IPS-18a (cell line): ENCODE measurements around the gene JMJD7.

Source experiments
- H3K27ac ChIP-seq: one replicate; pipeline ENCODE4 v1.5.1; 2013; ENCODE audit warnings: low read length
- H3K27me3 ChIP-seq: one replicate; pipeline ENCODE4 v1.6.1; 2013; ENCODE audit warnings: mild to moderate bottlenecking, low read length; ENCODE audit not compliant: control insufficient read depth, insufficient read depth
- H3K36me3 ChIP-seq: one replicate; pipeline ENCODE4 v1.6.1; 2013; ENCODE audit warnings: low read depth, low read length; ENCODE audit not compliant: control insufficient read depth
- H3K4me1 ChIP-seq: one replicate; pipeline ENCODE4 v1.6.1; 2013; ENCODE audit warnings: low read depth, low read length; ENCODE audit not compliant: control insufficient read depth
- H3K4me3 ChIP-seq: one replicate; pipeline ENCODE4 v1.5.1; 2013; ENCODE audit warnings: low read length
- H3K9ac ChIP-seq: one replicate; pipeline ENCODE4 v1.6.1; 2013; ENCODE audit warnings: mild to moderate bottlenecking, low read length, moderate library complexity
- H3K9me3 ChIP-seq: one replicate; pipeline ENCODE4 v1.6.1; 2013; ENCODE audit warnings: low read depth, low read length; ENCODE audit not compliant: control insufficient read depth

JMJD7 gene

DNA sequence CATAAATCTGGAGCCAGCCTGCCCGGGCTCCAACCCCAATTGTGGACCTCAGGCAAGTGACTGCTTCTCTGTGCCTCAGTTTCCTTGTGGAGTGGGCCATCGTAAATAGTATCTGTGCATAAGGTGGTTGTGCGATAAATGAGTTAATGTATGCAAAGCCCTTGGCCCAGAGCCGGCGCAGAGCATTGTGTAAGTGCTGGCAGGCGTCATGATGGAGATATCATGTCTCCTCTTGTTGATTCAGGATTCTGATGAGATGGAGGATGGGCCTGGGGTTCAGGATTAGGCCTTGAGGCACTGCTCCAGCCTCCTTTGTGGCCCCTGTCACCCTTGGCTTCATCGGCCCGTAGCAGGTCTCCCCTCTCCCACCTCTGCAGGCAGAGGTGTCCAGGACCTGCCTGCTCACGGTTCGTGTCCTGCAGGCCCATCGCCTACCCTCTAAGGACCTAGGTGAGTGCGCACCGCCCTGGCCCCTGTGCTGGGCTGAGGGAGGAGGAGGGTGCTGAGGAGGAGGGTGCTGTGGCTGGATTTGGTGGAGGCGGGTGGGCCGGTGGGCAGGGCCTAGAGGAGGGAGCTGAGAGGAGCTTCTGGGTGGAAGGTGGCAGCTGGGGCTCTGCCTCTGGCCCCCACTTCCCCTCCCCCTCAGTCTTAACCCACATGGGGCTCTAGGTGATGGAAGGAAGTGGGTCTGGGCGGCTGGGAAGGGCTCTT, 12.0 kb downstream of the JMJD7 start:
- no peak overlapping the region for H3K27ac ChIP-seq
- H3K4me3 ChIP-seq, result no peak overlapping the region
- no peaks in the 10 kb centered on the region for H3K27me3 ChIP-seq
- H3K4me1 ChIP-seq, result no peaks in the 10 kb centered on the region
- no peaks in the 10 kb centered on the region for H3K9me3 ChIP-seq
- no peak overlapping the region for H3K9ac ChIP-seq
- no peaks in the 10 kb centered on the region for H3K36me3 ChIP-seq

DNA sequence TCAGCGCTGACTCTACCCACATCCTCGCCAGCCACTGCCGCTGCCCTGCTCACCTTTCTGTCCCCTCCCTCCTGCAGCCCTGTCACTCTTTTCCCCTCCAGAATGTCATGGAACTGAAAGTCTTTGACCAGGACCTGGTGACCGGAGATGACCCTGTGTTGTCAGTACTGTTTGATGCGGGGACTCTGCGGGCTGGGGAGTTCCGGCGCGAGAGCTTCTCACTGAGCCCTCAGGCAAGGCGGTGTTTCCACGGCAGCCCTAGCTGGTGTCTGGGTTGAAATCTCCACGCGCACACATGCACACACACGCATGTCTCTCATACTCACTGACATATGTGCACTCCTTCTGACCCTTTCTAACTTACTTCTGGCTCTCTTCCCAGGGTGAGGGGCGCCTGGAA, 12.8 kb downstream of the JMJD7 start:
- Histone ChIP-seq H3K27me3 (no peaks in the 10 kb centered on the region), H3K4me1 (no peaks in the 10 kb centered on the region), H3K36me3 (no peaks in the 10 kb centered on the region), H3K4me3 (no peak overlapping the region), H3K9ac (no peak overlapping the region), H3K9me3 (no peaks in the 10 kb centered on the region), H3K27ac (no peak overlapping the region)

DNA sequence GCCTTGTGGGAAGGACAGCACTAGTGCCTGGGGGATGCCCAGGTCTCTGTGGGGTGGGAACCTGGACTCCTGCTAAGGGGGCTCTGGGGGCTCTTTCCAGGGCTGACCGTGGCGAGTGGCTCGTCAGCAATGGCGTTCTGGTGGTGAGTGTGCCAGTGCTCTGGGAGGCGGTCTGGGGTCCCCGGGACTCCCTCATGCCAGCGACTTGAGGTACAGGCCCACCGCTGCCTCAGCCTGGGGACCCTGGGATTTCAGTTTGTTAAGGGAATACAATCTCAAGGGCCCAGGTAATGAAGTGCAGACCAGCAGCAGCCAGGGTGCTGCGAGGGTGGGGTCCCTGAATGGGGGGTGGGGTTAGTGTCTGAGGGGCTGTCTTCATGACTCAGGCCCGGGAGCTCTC, 13.2 kb downstream of the JMJD7 start:
- no peaks in the 10 kb centered on the region for H3K36me3 ChIP-seq
- no peaks in the 10 kb centered on the region for H3K27me3 ChIP-seq
- no peak overlapping the region for H3K9ac ChIP-seq
- H3K4me3 ChIP-seq, result no peak overlapping the region
- H3K4me1 ChIP-seq, result no peaks in the 10 kb centered on the region
- H3K9me3 ChIP-seq, result no peaks in the 10 kb centered on the region
- no peak overlapping the region for H3K27ac ChIP-seq

DNA sequence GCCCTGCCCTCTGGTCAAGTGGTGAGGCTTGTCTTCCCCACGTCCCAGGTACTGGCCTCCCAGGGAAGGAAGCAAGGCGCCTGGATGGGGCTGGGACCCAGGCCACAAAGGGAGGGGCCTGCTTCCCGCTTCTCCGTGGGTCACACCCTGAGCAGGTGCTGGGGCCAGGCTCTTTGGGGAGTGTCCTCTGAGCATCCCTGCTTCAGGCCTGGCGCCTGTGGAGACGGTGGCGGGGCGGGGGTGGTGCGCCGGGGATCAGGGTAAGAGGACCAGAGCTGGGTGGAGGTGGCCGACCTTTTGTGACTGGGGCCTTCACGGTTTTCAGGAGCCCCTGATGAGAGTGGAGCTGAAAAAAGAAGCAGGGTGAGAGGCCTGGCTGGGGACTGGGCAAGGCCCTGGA, 14.3 kb downstream of the JMJD7 start:
- Histone ChIP-seq H3K4me3 (no peak overlapping the region), H3K4me1 (no peaks in the 10 kb centered on the region), H3K9me3 (no peaks in the 10 kb centered on the region), H3K36me3 (peaks cover 4% of the 10 kb centered on the region), H3K9ac (no peak overlapping the region), H3K27ac (no peak overlapping the region), H3K27me3 (no peaks in the 10 kb centered on the region)

DNA sequence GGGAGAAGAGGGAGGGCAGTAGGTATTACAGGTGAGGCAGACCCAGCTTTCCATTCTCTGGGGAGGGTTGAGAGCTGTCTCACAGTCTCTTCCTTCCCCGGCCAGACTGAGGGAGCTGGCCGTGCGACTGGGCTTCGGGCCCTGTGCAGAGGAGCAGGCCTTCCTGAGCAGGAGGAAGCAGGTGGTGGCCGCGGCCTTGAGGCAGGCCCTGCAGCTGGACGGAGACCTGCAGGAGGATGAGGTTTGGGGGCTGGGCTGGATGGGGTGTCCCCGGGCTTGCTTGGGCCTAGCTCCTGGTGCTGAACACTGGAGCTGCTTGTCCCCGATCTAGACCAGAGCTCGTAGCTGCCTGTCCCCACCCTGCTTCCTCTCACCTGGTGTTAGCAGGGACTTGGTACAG, 15.7 kb downstream of the JMJD7 start:
- Histone ChIP-seq H3K4me1 (no peaks in the 10 kb centered on the region), H3K9me3 (no peaks in the 10 kb centered on the region), H3K27ac (no peak overlapping the region), H3K4me3 (no peak overlapping the region), H3K9ac (no peak overlapping the region), H3K27me3 (no peaks in the 10 kb centered on the region), H3K36me3 (peaks cover 10% of the 10 kb centered on the region)

DNA sequence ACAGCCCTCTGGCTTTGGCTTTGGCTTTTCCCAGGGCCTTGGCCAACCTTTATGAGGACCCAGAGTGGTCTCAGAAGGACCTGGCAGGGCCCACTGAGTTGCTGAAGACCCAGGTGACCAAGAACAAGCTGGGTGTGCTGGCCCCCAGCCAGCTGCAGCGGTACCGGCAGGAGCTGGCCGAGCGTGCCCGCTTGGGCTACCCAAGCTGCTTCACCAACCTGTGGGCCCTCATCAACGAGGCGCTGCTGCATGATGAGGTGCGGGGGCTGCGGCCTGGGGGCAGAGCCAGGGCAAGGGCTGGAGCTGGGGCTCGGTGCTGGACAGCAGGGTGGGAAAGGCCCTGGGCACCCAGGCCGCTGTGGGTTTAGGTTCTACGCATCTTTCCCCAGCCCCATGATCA, 16.9 kb downstream of the JMJD7 start:
- no peak overlapping the region for H3K9ac ChIP-seq
- no peaks in the 10 kb centered on the region for H3K9me3 ChIP-seq
- H3K27me3 ChIP-seq, result no peaks in the 10 kb centered on the region
- no peak overlapping the region for H3K27ac ChIP-seq
- no peak overlapping the region for H3K4me3 ChIP-seq
- H3K36me3 ChIP-seq, result peaks cover 10% of the 10 kb centered on the region
- no peaks in the 10 kb centered on the region for H3K4me1 ChIP-seq

DNA sequence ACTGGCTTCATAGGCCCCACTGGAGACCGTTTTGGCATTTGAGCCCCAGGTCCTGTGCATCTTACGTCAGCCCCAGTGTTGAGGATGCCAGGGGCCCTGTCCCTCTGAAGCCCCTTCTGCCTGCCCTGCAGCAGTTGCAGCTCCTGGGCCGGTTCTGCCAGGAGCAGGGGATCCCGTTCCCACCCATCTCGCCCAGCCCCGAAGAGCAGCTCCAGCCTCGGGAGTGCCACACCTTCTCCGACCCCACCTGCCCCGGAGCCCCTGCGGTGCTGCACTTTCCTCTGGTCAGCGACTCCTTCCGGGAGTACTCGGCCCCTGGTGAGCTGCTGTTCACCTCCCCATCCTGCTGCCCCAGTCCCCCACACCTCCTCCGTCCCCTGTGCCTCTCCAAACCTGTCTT, 19.3 kb downstream of the JMJD7 start:
- Histone ChIP-seq H3K4me3 (no peak overlapping the region), H3K4me1 (no peaks in the 10 kb centered on the region), H3K27me3 (no peaks in the 10 kb centered on the region), H3K9me3 (no peaks in the 10 kb centered on the region), H3K9ac (no peak overlapping the region), H3K27ac (no peak overlapping the region), H3K36me3 (peaks cover 10% of the 10 kb centered on the region)

DNA sequence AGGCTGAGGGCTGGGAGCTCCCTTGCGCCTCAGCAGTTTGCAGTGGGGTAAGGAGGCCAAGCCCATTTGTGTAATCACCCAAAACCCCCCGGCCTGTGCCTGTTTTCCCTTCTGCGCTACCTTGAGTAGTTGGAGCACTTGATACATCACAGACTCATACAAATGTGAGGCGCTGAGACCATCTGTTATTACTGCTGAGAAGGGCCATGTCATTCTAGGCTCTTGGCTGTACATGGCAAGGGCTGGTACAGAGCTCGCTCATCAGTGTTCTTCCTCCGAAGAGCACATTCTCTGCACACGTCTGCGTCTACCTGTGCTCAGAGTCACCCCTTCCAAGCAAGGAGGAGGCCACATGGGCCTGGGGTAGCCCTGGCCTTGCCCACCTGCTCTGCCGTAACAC, 20.1 kb downstream of the JMJD7 start:
- no peaks in the 10 kb centered on the region for H3K27me3 ChIP-seq
- H3K36me3 ChIP-seq, result peaks cover 10% of the 10 kb centered on the region
- H3K9ac ChIP-seq, result no peak overlapping the region
- H3K4me3 ChIP-seq, result no peak overlapping the region
- no peaks in the 10 kb centered on the region for H3K4me1 ChIP-seq
- no peak overlapping the region for H3K27ac ChIP-seq
- no peaks in the 10 kb centered on the region for H3K9me3 ChIP-seq

DNA sequence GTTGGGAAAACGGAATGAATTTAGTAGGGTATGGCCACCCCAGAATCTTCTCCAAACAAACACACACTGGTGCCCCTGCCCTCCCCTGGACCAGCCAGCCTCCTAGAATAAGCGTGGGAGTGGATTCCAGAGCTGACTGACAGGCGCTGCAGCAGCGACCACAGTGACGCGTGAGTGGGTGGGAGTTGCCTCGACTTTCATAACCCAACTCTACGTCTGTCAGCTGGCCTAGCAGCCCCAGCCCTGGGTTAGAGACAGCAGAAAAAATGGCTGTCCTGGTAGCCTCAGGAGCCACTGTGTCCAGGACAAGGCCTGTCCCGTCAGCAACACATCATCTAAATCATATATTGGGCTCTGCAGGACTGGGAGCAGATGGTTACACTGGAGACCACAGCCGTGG, 20.7 kb downstream of the JMJD7 start:
- no peaks in the 10 kb centered on the region for H3K4me1 ChIP-seq
- no peaks in the 10 kb centered on the region for H3K9me3 ChIP-seq
- no peak overlapping the region for H3K27ac ChIP-seq
- H3K36me3 ChIP-seq, result peaks cover 10% of the 10 kb centered on the region
- no peak overlapping the region for H3K4me3 ChIP-seq
- H3K9ac ChIP-seq, result no peak overlapping the region
- H3K27me3 ChIP-seq, result no peaks in the 10 kb centered on the region

DNA sequence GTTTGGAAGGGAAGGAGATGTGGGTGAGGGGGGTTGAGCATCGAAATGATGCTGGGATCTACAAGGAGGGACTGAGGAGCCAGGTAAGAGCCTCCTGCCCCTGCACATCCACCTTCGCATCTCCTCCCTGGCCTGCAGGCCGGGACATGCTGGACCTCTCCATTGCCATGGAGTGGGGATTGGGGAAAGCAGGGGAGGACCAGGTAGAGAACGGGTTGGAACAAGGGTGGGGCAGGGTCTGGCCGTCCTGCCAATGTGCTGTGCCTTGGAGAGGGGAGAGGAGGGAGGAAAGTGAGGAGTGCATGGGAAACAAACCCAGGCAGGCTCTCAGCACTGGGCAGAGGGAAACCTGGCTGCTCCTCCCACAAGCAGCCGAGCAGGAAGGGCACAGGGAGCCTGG, 21.3 kb downstream of the JMJD7 start:
- peaks cover 10% of the 10 kb centered on the region for H3K36me3 ChIP-seq
- no peaks in the 10 kb centered on the region for H3K4me1 ChIP-seq
- H3K9me3 ChIP-seq, result no peaks in the 10 kb centered on the region

DNA sequence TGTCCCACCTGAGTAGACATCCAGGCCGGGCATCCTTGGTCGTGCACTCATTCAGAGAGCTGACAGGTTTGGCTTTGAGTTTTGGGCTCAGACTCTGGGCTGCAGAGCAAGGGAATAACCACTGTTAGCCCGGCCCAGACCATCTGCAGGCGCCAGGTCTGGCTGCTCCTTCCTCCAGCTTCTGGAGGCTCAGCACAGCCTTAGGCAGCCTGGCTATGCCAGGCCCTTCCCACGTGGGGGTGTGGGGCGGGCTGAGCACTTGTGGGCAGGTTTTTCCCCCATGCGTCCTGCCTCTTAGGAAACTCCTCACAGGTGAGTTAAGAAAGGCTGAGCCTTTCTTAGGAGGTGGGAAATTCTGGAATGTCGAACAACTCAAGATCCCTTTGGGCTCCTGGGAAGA, 22.0 kb downstream of the JMJD7 start:
- H3K9ac ChIP-seq, result no peak overlapping the region
- no peak overlapping the region for H3K4me3 ChIP-seq
- H3K9me3 ChIP-seq, result no peaks in the 10 kb centered on the region
- no peak overlapping the region for H3K27ac ChIP-seq
- no peaks in the 10 kb centered on the region for H3K4me1 ChIP-seq
- H3K36me3 ChIP-seq, result peaks cover 10% of the 10 kb centered on the region
- H3K27me3 ChIP-seq, result no peaks in the 10 kb centered on the region

More for the DNA sequence above, 21.3 kb downstream of the JMJD7 start:
- Histone ChIP-seq H3K4me3 (no peak overlapping the region), H3K27ac (no peak overlapping the region), H3K9ac (no peak overlapping the region), H3K27me3 (no peaks in the 10 kb centered on the region)

DNA sequence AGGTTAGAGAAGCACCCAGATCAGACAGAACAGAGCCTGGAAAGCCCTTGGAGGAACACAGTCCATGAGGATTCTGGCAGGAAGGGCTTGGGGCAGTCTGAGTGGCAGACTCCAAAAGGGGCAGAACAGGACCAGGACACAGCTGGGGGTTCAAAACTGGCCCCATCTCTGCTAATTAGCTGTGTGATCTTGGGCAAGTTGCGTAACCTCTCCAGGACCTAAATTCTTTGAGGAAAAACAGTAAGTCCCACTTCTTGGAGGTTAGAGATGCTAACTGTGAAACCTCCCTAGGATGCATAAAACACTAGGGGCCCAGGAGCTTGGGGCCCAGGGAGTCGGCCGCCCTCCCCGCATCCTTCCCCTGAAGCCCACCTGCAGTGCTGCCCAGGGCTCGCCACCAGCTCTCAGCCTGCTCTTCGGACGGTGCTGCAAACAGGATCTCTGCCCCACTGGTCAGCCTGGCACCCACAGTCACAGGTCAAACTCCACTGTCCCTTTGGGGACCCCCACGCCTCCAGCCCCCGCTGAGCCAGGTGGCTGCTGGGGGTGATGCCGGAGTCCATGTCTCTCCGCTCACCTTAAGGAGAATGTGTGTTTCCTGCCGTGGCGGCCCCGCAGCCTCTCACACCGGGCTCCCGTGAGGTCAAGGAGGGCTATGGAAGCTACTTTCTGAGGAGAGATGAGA, 22.7 kb downstream of the JMJD7 start:
- Histone ChIP-seq H3K4me1 (peaks cover 2% of the 10 kb centered on the region), H3K9me3 (no peaks in the 10 kb centered on the region), H3K36me3 (peaks cover 10% of the 10 kb centered on the region), H3K9ac (no peak overlapping the region), H3K27me3 (no peaks in the 10 kb centered on the region), H3K4me3 (no peak overlapping the region), H3K27ac (no peak overlapping the region)
